Cardiac muscle cell (in vitro differentiated cells and primary cell): ENCODE measurements around the gene IPMK. TPM values are rescaled to one million over a fixed set of nuclear protein-coding genes. Genes with fewer than 3 reads are reported as not detected.
"Not testable (repeated sequence)": the region's sequence is repeated elsewhere in the genome, so short reads cannot be mapped to it uniquely, and the experiment has no call there.

ENCODE experiments used
- DNase-seq, 2 donors: peaks; one replicate each; pipeline versions ENCODE4 v3.0.0 to v3.0.0-alpha.2; 2010 to 2017; ENCODE audit warnings: low read depth in 1 of 2, low spot score in 1 of 2
- H3K27ac ChIP-seq: fragments of 200-600 bp; sonication (generic); 2 replicates; pipeline ENCODE4 v1.5.1; 2016
- H3K27me3 ChIP-seq: fragments of 200-600 bp; sonication (generic); 2 replicates; pipeline ENCODE4 v1.6.0; 2016; ENCODE audit warnings: control low read depth
- H3K36me3 ChIP-seq: fragments of 200-600 bp; sonication (generic); 2 replicates; pipeline ENCODE4 v1.5.1; 2016; ENCODE audit warnings: control low read depth
- H3K4me1 ChIP-seq: fragments of 200-600 bp; sonication (generic); 2 replicates; pipeline ENCODE4 v1.8.1; 2017; ENCODE audit warnings: low read depth, mild to moderate bottlenecking, mixed run types
- H3K4me3 ChIP-seq: fragments of 200-600 bp; sonication (generic); 2 replicates; pipeline ENCODE4 v1.5.1; 2016; ENCODE audit warnings: mild to moderate bottlenecking
- H3K9me3 ChIP-seq: fragments of 200-600 bp; sonication (generic); 2 replicates; pipeline ENCODE4 v1.5.1; 2017; ENCODE audit warnings: low read depth, mild to moderate bottlenecking, control low read depth
- polyA plus RNA-seq: library from polyadenylated mRNA; unstranded; fragments of >200 nt; fragmentation: Nextera tagmentation; extraction: Ambion mirVana; gene quantifications from 2 replicates; pipeline ENCODE4 v1.2.1, GENCODE V29; 2016
- total RNA-seq: library from RNA; depleted of rRNA; stranded (reverse); fragments of >200 nt; gene quantifications from 2 replicates; pipeline ENCODE4 v1.2.3, GENCODE V29; 2016
- TF ChIP-seq, protein P1 (sequence below): IDR thresholded peaks from 2 replicates; pipeline ENCODE4 v1.5.1; 2012; ENCODE audit warnings: low read depth, mild to moderate bottlenecking, low read length

The IPMK gene
- total and polyA plus RNA-seq, 2 experiments from 2014 or later: 2.3 to 4.9 TPM

DNA sequence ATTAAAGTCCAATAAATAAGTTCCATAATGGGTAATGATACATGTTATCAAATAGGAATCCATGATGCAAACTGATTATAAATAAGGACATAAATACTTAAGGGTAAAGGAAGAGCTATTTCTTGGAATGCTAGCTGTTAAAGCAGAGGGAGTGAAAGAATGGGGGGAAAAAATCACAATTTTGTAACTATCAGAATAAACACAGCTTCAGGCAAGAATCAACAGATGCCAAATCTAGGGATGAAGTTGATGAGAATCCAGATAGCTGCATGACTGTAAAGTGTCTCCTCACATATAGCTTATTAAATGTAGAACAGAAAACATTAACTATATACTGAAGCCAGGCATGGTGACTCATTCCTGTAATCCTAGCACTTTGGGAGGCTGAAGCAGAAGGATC, 4.9 kb downstream of the IPMK start:
- Histone ChIP-seq H3K27ac (no peak overlapping the region), H3K4me1 (peaks cover 9% of the 10 kb centered on the region), H3K27me3 (no peaks in the 10 kb centered on the region), H3K36me3 (no peaks in the 10 kb centered on the region), H3K9me3 (no peaks in the 10 kb centered on the region), H3K4me3 (no peak overlapping the region)
- TF ChIP-seq, protein P1, sequence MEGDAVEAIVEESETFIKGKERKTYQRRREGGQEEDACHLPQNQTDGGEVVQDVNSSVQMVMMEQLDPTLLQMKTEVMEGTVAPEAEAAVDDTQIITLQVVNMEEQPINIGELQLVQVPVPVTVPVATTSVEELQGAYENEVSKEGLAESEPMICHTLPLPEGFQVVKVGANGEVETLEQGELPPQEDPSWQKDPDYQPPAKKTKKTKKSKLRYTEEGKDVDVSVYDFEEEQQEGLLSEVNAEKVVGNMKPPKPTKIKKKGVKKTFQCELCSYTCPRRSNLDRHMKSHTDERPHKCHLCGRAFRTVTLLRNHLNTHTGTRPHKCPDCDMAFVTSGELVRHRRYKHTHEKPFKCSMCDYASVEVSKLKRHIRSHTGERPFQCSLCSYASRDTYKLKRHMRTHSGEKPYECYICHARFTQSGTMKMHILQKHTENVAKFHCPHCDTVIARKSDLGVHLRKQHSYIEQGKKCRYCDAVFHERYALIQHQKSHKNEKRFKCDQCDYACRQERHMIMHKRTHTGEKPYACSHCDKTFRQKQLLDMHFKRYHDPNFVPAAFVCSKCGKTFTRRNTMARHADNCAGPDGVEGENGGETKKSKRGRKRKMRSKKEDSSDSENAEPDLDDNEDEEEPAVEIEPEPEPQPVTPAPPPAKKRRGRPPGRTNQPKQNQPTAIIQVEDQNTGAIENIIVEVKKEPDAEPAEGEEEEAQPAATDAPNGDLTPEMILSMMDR: no peak
- no peak for DNase-seq

- Histone ChIP-seq H3K36me3 (no peaks in the 10 kb centered on the region), H3K27ac (no peak overlapping the region), H3K4me1 (peaks cover 6% of the 10 kb centered on the region), H3K9me3 (no peaks in the 10 kb centered on the region), H3K4me3 (no peak overlapping the region), H3K27me3 (no peaks in the 10 kb centered on the region)
- no peak for DNase-seq
- TF ChIP-seq, protein P1: no peak
Measured at GRCh38 chr10:58260334-58260733, 7.4 kb downstream of the IPMK start.

DNA sequence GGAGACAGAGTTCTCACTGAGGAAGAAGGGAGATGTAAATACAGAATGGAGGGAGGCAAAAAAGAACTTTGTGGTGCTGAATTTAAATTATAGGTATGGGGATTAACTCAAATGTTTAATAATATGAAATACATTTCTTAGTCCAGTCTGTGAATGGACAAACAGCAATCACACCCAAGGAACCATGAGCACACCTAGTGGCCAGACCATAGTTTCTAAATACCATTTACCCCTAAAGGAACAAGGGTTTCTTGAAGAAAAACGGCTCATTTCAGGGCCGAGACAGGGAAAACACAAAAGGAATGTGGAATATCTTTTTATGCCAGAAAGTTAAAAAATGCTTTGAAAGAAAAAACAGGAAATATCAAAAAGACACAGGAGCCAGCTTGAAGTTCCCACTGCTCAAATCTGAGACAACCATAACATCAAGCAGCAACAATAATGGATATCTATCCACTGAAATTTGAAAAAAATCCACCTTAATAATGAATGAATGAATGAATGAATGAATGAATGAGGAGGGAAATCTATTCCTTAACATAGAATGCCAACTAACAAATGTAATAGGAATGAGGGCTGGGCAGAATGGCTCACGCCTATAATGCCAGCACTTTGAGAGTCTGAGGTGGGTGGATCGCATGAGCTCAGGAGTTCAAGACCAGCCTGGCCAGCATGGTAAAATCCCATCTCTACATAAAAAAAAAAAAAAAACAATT, 8.6 kb downstream of the IPMK start:
- DNase-seq: no peak
- Histone ChIP-seq H3K4me3 (no peak overlapping the region), H3K9me3 (no peaks in the 10 kb centered on the region), H3K27me3 (no peaks in the 10 kb centered on the region), H3K27ac (no peak overlapping the region), H3K36me3 (no peaks in the 10 kb centered on the region), H3K4me1 (no peaks in the 10 kb centered on the region)
- TF ChIP-seq, protein P1: no peak

DNA sequence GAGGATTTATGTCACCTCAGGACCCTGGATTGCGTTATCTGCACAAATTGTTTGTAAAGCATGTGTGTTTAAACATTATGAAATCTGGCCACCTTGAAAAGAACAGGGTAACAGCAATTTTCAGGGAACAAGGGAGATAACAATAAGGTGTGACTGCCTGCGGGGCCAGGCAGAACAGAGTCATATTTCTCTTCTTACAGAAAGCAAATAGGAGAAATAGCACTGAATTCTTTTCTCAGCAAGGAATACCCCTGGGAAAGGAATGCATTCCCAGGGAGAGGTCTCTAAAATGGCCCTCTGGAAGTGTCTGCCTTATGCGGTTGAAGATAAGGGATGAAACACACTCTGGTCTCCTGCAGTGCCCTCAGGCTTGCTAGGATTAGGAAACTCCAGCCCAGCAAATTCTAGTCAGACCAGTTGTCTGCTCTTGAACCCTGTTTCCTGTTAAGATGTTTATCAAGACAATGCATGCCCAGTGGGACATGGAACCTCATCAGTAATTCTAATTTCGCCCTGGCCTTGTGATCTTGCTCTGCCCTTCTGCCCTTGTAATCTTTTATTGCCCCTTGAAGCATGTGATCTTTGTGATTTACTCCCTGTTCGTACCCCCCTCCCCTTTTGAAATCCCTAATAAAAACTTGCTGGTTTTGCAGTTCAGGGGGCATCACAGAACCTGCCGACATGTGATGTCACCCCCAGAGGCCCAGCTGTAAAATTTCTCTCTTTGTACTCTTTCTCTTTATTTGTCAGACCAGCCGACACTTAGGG, 11.5 kb downstream of the IPMK start:
- H3K4me3 ChIP-seq, H3K36me3 ChIP-seq, H3K9me3 ChIP-seq, H3K27ac ChIP-seq, H3K27me3 ChIP-seq, H3K4me1 ChIP-seq, DNase-seq: not testable (repeated sequence)

DNA sequence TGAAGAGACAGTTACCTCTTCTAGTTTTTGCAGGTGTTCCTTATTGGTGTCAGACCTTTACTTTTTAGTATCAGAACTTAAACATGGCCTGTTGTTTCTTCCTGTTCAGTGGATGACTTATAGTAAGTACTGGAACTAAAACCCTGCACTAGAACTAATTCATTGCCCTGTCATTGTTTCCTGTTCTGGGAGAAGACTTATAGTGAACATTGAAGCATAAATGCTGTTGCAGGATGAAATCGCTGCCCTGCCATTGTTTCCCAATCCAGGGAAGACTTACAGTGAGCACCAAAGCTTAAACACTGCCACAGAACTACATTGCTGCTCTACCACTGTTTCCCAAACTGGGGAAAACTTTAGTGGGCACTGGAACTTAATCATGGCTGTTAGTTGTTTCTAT, 13.1 kb downstream of the IPMK start:
- no peak overlapping the region for H3K27ac ChIP-seq
- no peak overlapping the region for H3K4me3 ChIP-seq
- TF ChIP-seq, protein P1: no peak
- H3K4me1 ChIP-seq: no peaks in the 10 kb centered on the region
- no peaks in the 10 kb centered on the region for H3K27me3 ChIP-seq
- no peaks in the 10 kb centered on the region for H3K36me3 ChIP-seq
- H3K9me3 ChIP-seq: no peaks in the 10 kb centered on the region
- DNase-seq: no peak

- TF ChIP-seq, protein P1: no peak
Measured at GRCh38 chr10:58253184-58253583, 14.5 kb downstream of the IPMK start.

GRCh38 chr10:58244666-58245065, 23.0 kb downstream of the IPMK start:
- H3K27me3 ChIP-seq, H3K4me3 ChIP-seq, H3K36me3 ChIP-seq, H3K27ac ChIP-seq, H3K9me3 ChIP-seq, DNase-seq, H3K4me1 ChIP-seq: not testable (repeated sequence)

More at GRCh38 chr10:58253184-58253583, 14.5 kb downstream of the IPMK start:
- Histone ChIP-seq H3K4me1 (no peaks in the 10 kb centered on the region), H3K27ac (no peak overlapping the region), H3K27me3 (no peaks in the 10 kb centered on the region), H3K9me3 (no peaks in the 10 kb centered on the region), H3K36me3 (no peaks in the 10 kb centered on the region), H3K4me3 (no peak overlapping the region)
- DNase-seq: no peak

DNA sequence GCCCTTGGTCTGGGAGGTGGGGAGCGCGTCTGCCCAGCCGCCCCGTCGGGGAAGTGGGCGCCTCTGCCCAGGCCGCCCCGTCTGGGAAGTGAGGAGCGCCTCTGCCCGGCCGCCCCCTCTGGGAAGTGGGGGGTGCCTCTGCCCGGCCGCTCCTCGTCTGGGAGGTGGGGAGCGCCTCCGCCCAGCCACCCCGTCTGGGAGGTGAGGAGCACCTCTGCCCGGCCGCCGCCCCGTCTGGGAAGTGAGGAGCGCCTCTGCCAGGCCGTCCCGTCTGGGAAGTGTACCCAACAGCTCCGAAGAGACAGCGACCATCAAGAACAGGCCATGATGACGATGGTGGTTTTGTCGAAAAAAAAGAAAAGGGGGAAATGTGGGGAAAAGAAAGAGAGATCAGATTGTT, 23.5 kb downstream of the IPMK start:
- not testable (repeated sequence) for DNase-seq, H3K27me3 ChIP-seq, H3K36me3 ChIP-seq, H3K27ac ChIP-seq, H3K4me3 ChIP-seq, H3K4me1 ChIP-seq, H3K9me3 ChIP-seq

DNA sequence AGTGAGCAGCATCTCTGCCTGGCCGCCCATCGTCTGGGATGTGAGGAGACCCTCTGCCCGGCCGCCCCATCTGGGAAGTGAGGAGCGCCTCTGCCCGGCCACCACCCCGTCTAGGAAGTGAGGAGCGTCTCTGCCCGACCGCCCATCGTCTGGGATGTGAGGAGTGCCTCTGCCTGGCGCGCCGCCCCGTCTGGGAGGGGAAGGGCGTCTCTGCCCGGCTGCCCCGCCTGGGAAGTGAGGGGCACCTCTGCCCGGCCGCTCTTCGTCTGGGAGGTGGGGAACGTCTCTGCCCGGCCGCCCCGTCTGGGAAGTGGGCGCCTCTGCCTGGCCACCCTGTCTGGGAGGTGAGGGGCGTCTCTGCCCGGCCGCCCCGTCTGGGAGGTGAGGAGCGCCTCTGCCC, 23.9 kb downstream of the IPMK start:
- H3K27ac ChIP-seq, DNase-seq, H3K27me3 ChIP-seq, H3K4me1 ChIP-seq, H3K36me3 ChIP-seq, H3K4me3 ChIP-seq, H3K9me3 ChIP-seq: not testable (repeated sequence)
